ENCODE results near the gene UQCC5. TPM values are rescaled to one million over a fixed set of nuclear protein-coding genes. Genes with fewer than 3 reads are reported as not detected.

UQCC5 gene
- total RNA-seq, 1 donor from 2014 or later = 1.2 TPM

GRCh38 chr3:52520716-52521487 is 15.5 kb upstream of the UQCC5 start:
- Histone ChIP-seq H3K27me3 (no peaks in the 10 kb centered on the region), H3K4me3 (no peak overlapping the region), H3K4me1 (peaks cover 28% of the 10 kb centered on the region), H3K36me3 (peaks cover 0 to 5% of the 10 kb centered on the region in 2 donors), H3K9me3 (no peaks in the 10 kb centered on the region), H3K27ac (no peak overlapping the region)
- no peak for DNase-seq (ENCODE audit: extremely low spot score in 2 of 2)
- intact Hi-C loops (cut with DNase I) = loop anchor here (10.0 kb wide), 1 partner anchor 96 kb away; no protein-coding TSS in a partner anchor
- TF ChIP-seq POLR2A (IDR thresholded peaks at IDR 0.05) (no peak), CTCF (IDR thresholded peaks at IDR 0.05) (no peak), POLR2AphosphoS5 (IDR thresholded peaks at IDR 0.05; ENCODE audit: insufficient read depth in 1 of 2, low read depth in 1 of 2) (no peak)

DNA sequence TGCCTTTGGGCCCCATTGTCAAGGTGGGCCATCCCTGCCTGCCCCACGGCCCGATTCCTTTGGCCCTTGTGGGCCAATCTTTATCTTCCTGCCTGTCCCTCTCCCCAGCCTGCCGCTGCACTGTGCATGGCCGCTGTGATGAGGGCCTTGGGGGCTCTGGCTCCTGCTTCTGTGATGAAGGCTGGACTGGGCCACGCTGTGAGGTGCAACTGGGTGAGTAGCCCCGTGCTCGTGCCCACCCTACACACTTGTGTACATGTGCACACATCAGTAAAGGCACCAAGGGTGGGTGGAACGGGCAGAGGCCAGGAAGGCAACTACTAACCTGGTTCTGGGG is 14.9 kb upstream of the UQCC5 start:
- Histone ChIP-seq H3K36me3 (peaks cover 0 to 5% of the 10 kb centered on the region in 2 donors), H3K9me3 (no peaks in the 10 kb centered on the region), H3K27me3 (no peaks in the 10 kb centered on the region), H3K4me3 (no peak overlapping the region), H3K4me1 (peaks cover 34% of the 10 kb centered on the region), H3K27ac (no peak overlapping the region)
- intact Hi-C loops (cut with DNase I) = loop anchor here (10.0 kb wide), 1 partner anchor 97 kb away; no protein-coding TSS in a partner anchor
- no peak for DNase-seq (ENCODE audit: extremely low spot score in 2 of 2)
- TF ChIP-seq POLR2A (IDR thresholded peaks at IDR 0.05) (no peak), CTCF (IDR thresholded peaks at IDR 0.05) (no peak), POLR2AphosphoS5 (IDR thresholded peaks at IDR 0.05; ENCODE audit: insufficient read depth in 1 of 2, low read depth in 1 of 2) (no peak)

DNA sequence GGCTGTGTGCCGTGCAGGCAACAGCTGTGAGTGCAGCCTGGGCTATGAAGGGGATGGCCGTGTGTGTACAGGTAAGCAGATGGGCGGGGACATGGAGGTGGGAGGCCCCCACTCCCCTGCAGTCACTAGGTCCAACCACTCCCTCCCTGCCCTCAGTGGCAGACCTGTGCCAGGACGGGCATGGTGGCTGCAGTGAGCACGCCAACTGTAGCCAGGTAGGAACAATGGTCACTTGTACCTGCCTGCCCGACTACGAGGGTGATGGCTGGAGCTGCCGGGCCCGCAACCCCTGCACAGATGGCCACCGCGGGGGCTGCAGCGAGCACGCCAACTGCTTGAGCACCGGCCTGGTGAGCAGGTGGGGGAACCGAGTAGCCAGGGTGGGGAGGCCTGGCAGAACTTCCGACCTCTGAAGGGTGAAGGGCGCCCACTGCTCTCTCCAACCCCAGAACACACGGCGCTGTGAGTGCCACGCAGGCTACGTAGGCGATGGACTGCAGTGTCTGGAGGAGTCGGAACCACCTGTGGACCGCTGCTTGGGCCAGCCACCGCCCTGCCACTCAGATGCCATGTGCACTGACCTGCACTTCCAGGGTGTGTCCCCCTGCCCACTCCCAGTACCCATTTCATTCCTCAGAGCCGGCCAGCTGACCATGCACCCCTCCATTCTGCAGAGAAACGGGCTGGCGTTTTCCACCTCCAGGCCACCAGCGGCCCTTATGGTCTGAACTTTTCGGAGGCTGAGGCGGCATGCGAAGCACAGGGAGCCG is 14.3 kb upstream of the UQCC5 start:
- H3K4me1 ChIP-seq = peaks cover 38% of the 10 kb centered on the region
- H3K27ac ChIP-seq = no peak overlapping the region
- H3K36me3 ChIP-seq = peaks cover 0 to 6% of the 10 kb centered on the region in 2 donors
- H3K27me3 ChIP-seq = no peaks in the 10 kb centered on the region
- DNase-seq (ENCODE audit: extremely low spot score in 2 of 2) = no peak
- intact Hi-C loops (cut with DNase I) = loop anchor here (10.0 kb wide), 1 partner anchor 97 kb away; no protein-coding TSS in a partner anchor
- no peak for TF ChIP-seq POLR2AphosphoS5 (IDR thresholded peaks at IDR 0.05; ENCODE audit: insufficient read depth in 1 of 2, low read depth in 1 of 2)
- TF ChIP-seq POLR2A (IDR thresholded peaks at IDR 0.05) = no peak
- TF ChIP-seq CTCF (IDR thresholded peaks at IDR 0.05) = no peak
- H3K9me3 ChIP-seq = no peaks in the 10 kb centered on the region
- no peak overlapping the region for H3K4me3 ChIP-seq

- no peak for DNase-seq (ENCODE audit: extremely low spot score in 2 of 2)
- Histone ChIP-seq H3K4me3 (no peak overlapping the region), H3K27me3 (no peaks in the 10 kb centered on the region), H3K36me3 (peaks cover 0 to 10% of the 10 kb centered on the region in 2 donors), H3K9me3 (no peaks in the 10 kb centered on the region), H3K27ac (no peak overlapping the region), H3K4me1 (peaks cover 42% of the 10 kb centered on the region)
- intact Hi-C loops (cut with DNase I) = loop anchor here (10.0 kb wide), 1 partner anchor 98 kb away; no protein-coding TSS in a partner anchor
- TF ChIP-seq POLR2A (IDR thresholded peaks at IDR 0.05) = no peak
- TF ChIP-seq CTCF (IDR thresholded peaks at IDR 0.05) = no peak
- no peak for TF ChIP-seq POLR2AphosphoS5 (IDR thresholded peaks at IDR 0.05; ENCODE audit: insufficient read depth in 1 of 2, low read depth in 1 of 2)
Measured at GRCh38 chr3:52522651-52523251, 13.7 kb upstream of the UQCC5 start.
